Omental fat pad (tissue), 4 donors: ENCODE measurements around the gene VPS37B. TPM values are rescaled to one million over a fixed set of nuclear protein-coding genes. Genes with fewer than 3 reads are reported as not detected.

Experiments used
- ATAC-seq: fragments of 150-250 bp; one replicate; pipeline ENCODE4 v1.9.1; 2016; ENCODE audit warnings: mild to moderate bottlenecking, moderate library complexity; ENCODE audit not compliant: low FRiP score
- DNase-seq: peaks from one replicate; pipeline ENCODE4 v3.0.0-alpha.2; 2019; ENCODE audit warnings: low spot score
- CTCF ChIP-seq, 3 donors: fragments of 450-650 bp; IDR thresholded peaks; one replicate each; pipeline ENCODE4 v1.5.1; 2016 to 2017; ENCODE audit warnings: antibody characterized with exemption in 3 of 3, mild to moderate bottlenecking in 3 of 3, moderate library complexity in 2 of 3
- total RNA-seq, 4 donors: library from RNA; depleted of rRNA; stranded (reverse); fragments of >200 nt; gene quantifications; one replicate each; pipeline ENCODE4 v1.1.0, GENCODE V29; 2016

The VPS37B gene
- total RNA-seq, 4 donors from 2014 or later: 20.7 to 45.0 (median 35.2) TPM

GRCh38 chr12:122858591-122859302 lies 37.2 kb downstream of the VPS37B start:
- no peak for DNase-seq
- no peak for ATAC-seq
- no peak for TF ChIP-seq CTCF (IDR thresholded peaks at IDR 0.05)

GRCh38 chr12:122858171-122858570 lies 37.8 kb downstream of the VPS37B start:
- no peak for TF ChIP-seq CTCF (IDR thresholded peaks at IDR 0.05)
- DNase-seq (no peak), ATAC-seq (no peak)

DNA sequence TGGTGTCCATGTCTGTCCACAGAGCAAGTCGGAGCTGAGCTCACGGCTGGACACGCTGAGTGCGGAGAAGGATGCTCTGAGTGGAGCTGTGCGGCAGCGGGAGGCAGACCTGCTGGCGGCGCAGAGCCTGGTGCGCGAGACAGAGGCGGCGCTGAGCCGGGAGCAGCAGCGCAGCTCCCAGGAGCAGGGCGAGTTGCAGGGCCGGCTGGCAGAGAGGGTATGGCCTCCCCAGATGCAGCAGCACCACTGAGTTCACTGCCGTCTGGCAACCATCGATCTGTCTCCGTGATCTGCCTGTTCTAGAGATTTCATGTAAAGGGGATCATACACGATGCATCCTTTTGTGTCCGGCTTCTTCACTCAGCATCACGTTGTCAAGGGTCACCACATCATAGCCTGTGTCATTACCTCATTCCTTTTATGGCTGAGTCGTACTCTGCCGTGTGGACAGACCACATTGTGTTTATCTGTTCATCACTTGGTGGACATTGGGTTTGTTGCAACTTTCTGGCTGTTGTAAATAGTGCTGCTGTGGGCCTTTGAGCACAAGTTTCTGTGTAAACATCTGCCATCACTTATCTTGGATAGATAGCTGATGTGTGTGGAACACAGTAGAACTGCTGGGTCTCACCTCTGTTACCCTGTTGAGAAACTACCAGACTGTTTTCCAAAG lies 38.8 kb downstream of the VPS37B start:
- ATAC-seq: no peak
- no peak for DNase-seq
- no peak for TF ChIP-seq CTCF (IDR thresholded peaks at IDR 0.05)

DNA sequence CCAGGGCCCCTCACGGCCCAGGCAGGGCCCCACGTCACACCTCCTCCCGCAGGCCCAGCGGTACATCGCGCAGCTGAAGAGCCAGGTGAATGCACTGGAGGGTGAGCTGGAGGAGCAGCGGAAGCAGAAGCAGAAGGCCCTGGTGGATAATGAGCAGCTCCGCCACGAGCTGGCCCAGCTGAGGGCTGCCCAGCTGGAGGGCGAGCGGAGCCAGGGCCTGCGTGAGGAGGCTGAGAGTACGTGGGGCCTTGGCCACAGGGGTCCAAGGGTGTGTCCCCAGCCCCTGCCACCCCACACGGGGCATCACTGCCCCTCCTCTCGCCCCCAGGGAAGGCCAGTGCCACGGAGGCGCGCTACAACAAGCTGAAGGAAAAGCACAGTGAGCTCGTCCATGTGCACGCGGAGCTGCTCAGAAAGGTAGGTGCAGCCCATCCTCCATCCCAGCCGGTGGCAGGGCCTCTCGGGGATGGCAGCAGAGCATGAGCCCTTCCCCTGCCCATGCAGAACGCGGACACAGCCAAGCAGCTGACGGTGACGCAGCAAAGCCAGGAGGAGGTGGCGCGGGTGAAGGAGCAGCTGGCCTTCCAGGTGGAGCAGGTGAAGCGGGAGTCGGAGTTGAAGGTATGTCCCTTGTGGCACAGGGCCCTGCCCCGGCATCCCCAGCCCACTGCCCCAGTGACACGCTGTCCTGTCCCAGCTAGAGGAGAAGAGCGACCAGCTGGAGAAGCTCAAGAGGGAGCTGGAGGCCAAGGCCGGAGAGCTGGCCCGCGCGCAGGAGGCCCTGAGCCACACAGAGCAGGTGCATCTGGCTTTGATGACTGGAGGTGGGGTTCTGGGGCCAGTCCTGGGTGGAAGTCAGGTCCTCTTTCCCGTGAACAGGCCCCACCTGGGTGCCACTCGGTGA lies 39.7 kb downstream of the VPS37B start:
- TF ChIP-seq CTCF (IDR thresholded peaks at IDR 0.05): no peak
- no peak for DNase-seq
- ATAC-seq: no peak

- ATAC-seq: no peak
- no peak for DNase-seq
- no peak for TF ChIP-seq CTCF (IDR thresholded peaks at IDR 0.05)
Measured at GRCh38 chr12:122855071-122855829, 40.7 kb downstream of the VPS37B start.

DNA sequence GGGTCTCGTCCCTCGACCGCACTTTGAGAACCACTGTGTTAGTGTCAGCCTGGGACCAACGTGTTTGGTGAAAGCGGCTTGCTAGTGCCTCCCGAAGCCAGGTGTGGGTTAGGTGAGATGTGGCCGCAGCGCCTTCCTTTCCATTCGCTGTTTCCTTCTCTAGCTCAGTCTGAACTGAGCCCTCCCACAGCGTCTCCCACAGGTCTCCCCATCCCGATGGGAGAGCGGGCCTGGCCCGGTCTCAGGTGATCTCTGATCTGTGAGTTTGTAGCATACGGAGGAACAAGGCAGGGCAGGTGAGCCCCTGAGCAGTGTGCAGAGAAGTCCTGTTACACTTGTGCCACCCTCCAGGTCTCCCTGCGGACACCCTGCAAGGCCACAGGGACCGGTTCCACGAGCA lies 41.4 kb downstream of the VPS37B start:
- DNase-seq (no peak), ATAC-seq (no peak)
- no peak for TF ChIP-seq CTCF (IDR thresholded peaks at IDR 0.05)
